SK-N-SH (cell line): ENCODE results near the gene ANKH.

ENCODE experiments used
- FOXJ3 ChIP-seq: sonication (generic); formaldehyde crosslinking; IDR thresholded peaks from 2 replicates; pipeline ENCODE4 v1.5.1; 2020; ENCODE audit warnings: mild to moderate bottlenecking, missing genetic modification reagents
- GATA2 ChIP-seq: sonication (generic); formaldehyde crosslinking; IDR thresholded peaks from 2 replicates; pipeline ENCODE4 v1.5.0; 2020; ENCODE audit warnings: mild to moderate bottlenecking, missing genetic modification reagents
- RFX5 ChIP-seq: IDR thresholded peaks from 2 replicates; pipeline ENCODE4 v1.6.1; 2012; ENCODE audit warnings: mild to moderate bottlenecking, improper control_type of control experiment, low read length
- RXRA ChIP-seq: IDR thresholded peaks from 2 replicates; pipeline ENCODE4 v1.4.0; 2012; ENCODE audit warnings: low read depth, mild to moderate bottlenecking, borderline replicate concordance
- SMC3 ChIP-seq: IDR thresholded peaks from 2 replicates; pipeline ENCODE4 v1.6.1; 2012; ENCODE audit warnings: low read depth, low read length, improper control_type of control experiment
- TF ChIP-seq, protein P1 (sequence below): fragments of 200-600 bp; sonication (generic); IDR thresholded peaks from 2 replicates; pipeline ENCODE4 v1.6.1; 2017; ENCODE audit warnings: antibody characterized with exemption, mild to moderate bottlenecking, moderate library complexity
- TF ChIP-seq, protein P2 (sequence below): IDR thresholded peaks from 2 replicates; pipeline ENCODE4 v1.4.0; 2012; ENCODE audit warnings: low read depth, borderline replicate concordance

GRCh38 chr5:14816374-14816998 is 55.1 kb downstream of the ANKH start:
- TF ChIP-seq, protein P1, sequence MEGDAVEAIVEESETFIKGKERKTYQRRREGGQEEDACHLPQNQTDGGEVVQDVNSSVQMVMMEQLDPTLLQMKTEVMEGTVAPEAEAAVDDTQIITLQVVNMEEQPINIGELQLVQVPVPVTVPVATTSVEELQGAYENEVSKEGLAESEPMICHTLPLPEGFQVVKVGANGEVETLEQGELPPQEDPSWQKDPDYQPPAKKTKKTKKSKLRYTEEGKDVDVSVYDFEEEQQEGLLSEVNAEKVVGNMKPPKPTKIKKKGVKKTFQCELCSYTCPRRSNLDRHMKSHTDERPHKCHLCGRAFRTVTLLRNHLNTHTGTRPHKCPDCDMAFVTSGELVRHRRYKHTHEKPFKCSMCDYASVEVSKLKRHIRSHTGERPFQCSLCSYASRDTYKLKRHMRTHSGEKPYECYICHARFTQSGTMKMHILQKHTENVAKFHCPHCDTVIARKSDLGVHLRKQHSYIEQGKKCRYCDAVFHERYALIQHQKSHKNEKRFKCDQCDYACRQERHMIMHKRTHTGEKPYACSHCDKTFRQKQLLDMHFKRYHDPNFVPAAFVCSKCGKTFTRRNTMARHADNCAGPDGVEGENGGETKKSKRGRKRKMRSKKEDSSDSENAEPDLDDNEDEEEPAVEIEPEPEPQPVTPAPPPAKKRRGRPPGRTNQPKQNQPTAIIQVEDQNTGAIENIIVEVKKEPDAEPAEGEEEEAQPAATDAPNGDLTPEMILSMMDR = no peak
- TF ChIP-seq FOXJ3 (CRISPR knock-in tag) (no peak), RXRA (no peak), SMC3 (no peak), RFX5 (no peak), GATA2 (CRISPR knock-in tag) (no peak)
- TF ChIP-seq, protein P2, sequence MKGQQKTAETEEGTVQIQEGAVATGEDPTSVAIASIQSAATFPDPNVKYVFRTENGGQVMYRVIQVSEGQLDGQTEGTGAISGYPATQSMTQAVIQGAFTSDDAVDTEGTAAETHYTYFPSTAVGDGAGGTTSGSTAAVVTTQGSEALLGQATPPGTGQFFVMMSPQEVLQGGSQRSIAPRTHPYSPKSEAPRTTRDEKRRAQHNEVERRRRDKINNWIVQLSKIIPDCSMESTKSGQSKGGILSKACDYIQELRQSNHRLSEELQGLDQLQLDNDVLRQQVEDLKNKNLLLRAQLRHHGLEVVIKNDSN = no peak
